DMS79 treated with DMSO at 0.1 percent for 48 hours (cell line): ENCODE results near the gene PAXIP1.
"Not testable (repeated sequence)": the region's sequence is repeated elsewhere in the genome, so short reads cannot be mapped to it uniquely, and the experiment has no call there.

Experiments used
- DNase-seq: peaks from one replicate; lab custom pipeline; 2025; lab: John Stamatoyannopoulos, UW

PAXIP1 gene

GRCh38 chr7:154946166-154946565 lies 56.8 kb downstream of the PAXIP1 start:
- no peak for DNase-seq

- no peak for DNase-seq
These were observed 59.0 kb downstream of the PAXIP1 start for GRCh38 chr7:154943906-154944305.

GRCh38 chr7:154942691-154943090 lies 60.2 kb downstream of the PAXIP1 start:
- no peak for DNase-seq

GRCh38 chr7:154937837-154938236 lies 65.1 kb downstream of the PAXIP1 start:
- DNase-seq, result no peak

- not testable (repeated sequence) for DNase-seq
These were observed 68.5 kb downstream of the PAXIP1 start for GRCh38 chr7:154934353-154934952.

- no peak for DNase-seq
These were observed 71.0 kb downstream of the PAXIP1 start for GRCh38 chr7:154931906-154932305.

- DNase-seq, result peak; percentile 41
These were observed 73.8 kb downstream of the PAXIP1 start for GRCh38 chr7:154929006-154929726.

GRCh38 chr7:154928136-154929005 lies 74.6 kb downstream of the PAXIP1 start:
- DNase-seq, result peak; percentile 95

- peak; percentile 91 for DNase-seq
These were observed 75.2 kb downstream of the PAXIP1 start for GRCh38 chr7:154927624-154928125.

GRCh38 chr7:154922472-154922871 lies 80.5 kb downstream of the PAXIP1 start:
- DNase-seq, result not testable (repeated sequence)

GRCh38 chr7:154919344-154920225 lies 83.3 kb downstream of the PAXIP1 start:
- DNase-seq, result peak; percentile 25

GRCh38 chr7:154918741-154919140 lies 84.2 kb downstream of the PAXIP1 start:
- DNase-seq, result no peak

GRCh38 chr7:154918266-154918665 lies 84.7 kb downstream of the PAXIP1 start:
- DNase-seq, result no peak

- no peak for DNase-seq
These were observed 85.1 kb downstream of the PAXIP1 start for GRCh38 chr7:154917808-154918160.

- peak; percentile 92 for DNase-seq
These were observed 85.8 kb downstream of the PAXIP1 start for GRCh38 chr7:154916856-154917807.

GRCh38 chr7:154916381-154916780 lies 86.5 kb downstream of the PAXIP1 start:
- no peak for DNase-seq

GRCh38 chr7:154915600-154915999 lies 87.3 kb downstream of the PAXIP1 start:
- DNase-seq, result no peak

- DNase-seq, result no peak
These were observed 87.9 kb downstream of the PAXIP1 start for GRCh38 chr7:154914996-154915380.

- no peak for DNase-seq
These were observed 88.5 kb downstream of the PAXIP1 start for GRCh38 chr7:154914308-154914995.
